ENCODE data around the gene SLC11A1.

The SLC11A1 gene

GRCh38 chr2:218393750-218394290 is 11.7 kb downstream of the SLC11A1 start:
- DNase-seq (ENCODE audit: low read depth): no peak
- no peak for TF ChIP-seq CTCF (conservative IDR thresholded peaks at IDR 0.05; ENCODE audit: low read length)

GRCh38 chr2:218394298-218395089 is 12.4 kb downstream of the SLC11A1 start:
- no peak for DNase-seq (ENCODE audit: low read depth)

More at GRCh38 chr2:218393750-218394290, 11.7 kb downstream of the SLC11A1 start:
- no peak overlapping the region for H3K4me3 ChIP-seq (ENCODE audit: low read length)

GRCh38 chr2:218395090-218395444 is 13.0 kb downstream of the SLC11A1 start:
- no peak for DNase-seq (ENCODE audit: low read depth)
- H3K4me3 ChIP-seq (ENCODE audit: low read length): no peak overlapping the region
- TF ChIP-seq CTCF (conservative IDR thresholded peaks at IDR 0.05; ENCODE audit: low read length): no peak

More at GRCh38 chr2:218394298-218395089, 12.4 kb downstream of the SLC11A1 start:
- H3K4me3 ChIP-seq (ENCODE audit: low read length): no peak overlapping the region
- no peak for TF ChIP-seq CTCF (conservative IDR thresholded peaks at IDR 0.05; ENCODE audit: low read length)

GRCh38 chr2:218395456-218395825 is 13.4 kb downstream of the SLC11A1 start:
- peak overlapping the region; percentile 55 for H3K4me3 ChIP-seq (ENCODE audit: low read length)
- DNase-seq (ENCODE audit: low read depth): no peak
- no peak for TF ChIP-seq CTCF (conservative IDR thresholded peaks at IDR 0.05; ENCODE audit: low read length)

GRCh38 chr2:218395826-218396687 is 14.0 kb downstream of the SLC11A1 start:
- TF ChIP-seq CTCF (conservative IDR thresholded peaks at IDR 0.05; ENCODE audit: low read length): peak; percentile 61
- DNase-seq (ENCODE audit: low read depth): peak; percentile 98
- H3K4me3 ChIP-seq (ENCODE audit: low read length): peak overlapping the region; percentile 89

- H3K4me3 ChIP-seq (ENCODE audit: low read length): peak overlapping the region; percentile 89
- no peak for TF ChIP-seq CTCF (conservative IDR thresholded peaks at IDR 0.05; ENCODE audit: low read length)
- peak; percentile 79 for DNase-seq (ENCODE audit: low read depth)
These were observed 14.8 kb downstream of the SLC11A1 start for GRCh38 chr2:218396688-218397462.

Measured in AG10803 (cell line).